ENCODE results near the gene CHD5.

GRCh38 chr1:6123816-6124215 is 56.3 kb downstream of the CHD5 start:
- TF ChIP-seq TOX (CRISPR knock-in tag; IDR thresholded peaks at IDR 0.05; ENCODE audit: borderline replicate concordance) (no peak), CREB5 (CRISPR knock-in tag; IDR thresholded peaks at IDR 0.05; ENCODE audit: low read depth) (no peak), GLIS3 (CRISPR knock-in tag; IDR thresholded peaks at IDR 0.05) (no peak), PPARA (CRISPR knock-in tag; IDR thresholded peaks at IDR 0.05; ENCODE audit: borderline replicate concordance) (no peak)
- TF ChIP-seq, protein P1, sequence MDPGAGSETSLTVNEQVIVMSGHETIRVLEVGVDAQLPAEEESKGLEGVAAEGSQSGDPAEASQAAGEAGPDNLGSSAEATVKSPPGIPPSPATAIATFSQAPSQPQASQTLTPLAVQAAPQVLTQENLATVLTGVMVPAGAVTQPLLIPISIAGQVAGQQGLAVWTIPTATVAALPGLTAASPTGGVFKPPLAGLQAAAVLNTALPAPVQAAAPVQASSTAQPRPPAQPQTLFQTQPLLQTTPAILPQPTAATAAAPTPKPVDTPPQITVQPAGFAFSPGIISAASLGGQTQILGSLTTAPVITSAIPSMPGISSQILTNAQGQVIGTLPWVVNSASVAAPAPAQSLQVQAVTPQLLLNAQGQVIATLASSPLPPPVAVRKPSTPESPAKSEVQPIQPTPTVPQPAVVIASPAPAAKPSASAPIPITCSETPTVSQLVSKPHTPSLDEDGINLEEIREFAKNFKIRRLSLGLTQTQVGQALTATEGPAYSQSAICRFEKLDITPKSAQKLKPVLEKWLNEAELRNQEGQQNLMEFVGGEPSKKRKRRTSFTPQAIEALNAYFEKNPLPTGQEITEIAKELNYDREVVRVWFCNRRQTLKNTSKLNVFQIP (CRISPR knock-in tag; IDR thresholded peaks at IDR 0.05; ENCODE audit: borderline replicate concordance, low read depth) = no peak

All from SK-N-SH treated with all-trans-retinoic acid at 6 μM for 48 hours (cell line).